Right hindlimb (tissue), 1 donor: Measurements from ENCODE around the gene GAS2L3.
"Not testable (repeated sequence)": the region's sequence is repeated elsewhere in the genome, so short reads cannot be mapped to it uniquely, and the experiment has no call there.

ENCODE experiments used
- DNase-seq: peaks from one replicate; pipeline ENCODE4 v3.0.0-alpha.2; 2018

Gene GAS2L3

GRCh38 chr12:100573292-100574186 is at the start of gene GAS2L3:
Gene GAS2L3 (plus strand): TSS chr12:100573684. CDS start chr12:100594905, 21,221 bp downstream.
- peak; percentile 92 for DNase-seq

- no peak for DNase-seq
Measured at GRCh38 chr12:100528034-100528433, 45.5 kb upstream of the GAS2L3 start.

GRCh38 chr12:100528471-100529127 is 44.9 kb upstream of the GAS2L3 start:
- no peak for DNase-seq

- DNase-seq: no peak
Measured at GRCh38 chr12:100529756-100530350, 43.6 kb upstream of the GAS2L3 start.

- DNase-seq: no peak
Measured at GRCh38 chr12:100533376-100533775, 40.1 kb upstream of the GAS2L3 start.

- DNase-seq: no peak
Measured at GRCh38 chr12:100534625-100535227, 38.8 kb upstream of the GAS2L3 start.

GRCh38 chr12:100539202-100539601 is 34.3 kb upstream of the GAS2L3 start:
- DNase-seq: peak; percentile 48

- no peak for DNase-seq
Measured at GRCh38 chr12:100544165-100544564, 29.3 kb upstream of the GAS2L3 start.

- no peak for DNase-seq
Measured at GRCh38 chr12:100545092-100545491, 28.4 kb upstream of the GAS2L3 start.

- DNase-seq: no peak
Measured at GRCh38 chr12:100553936-100554335, 19.5 kb upstream of the GAS2L3 start.

- peak; percentile 39 for DNase-seq
Measured at GRCh38 chr12:100554608-100555077, 18.8 kb upstream of the GAS2L3 start.

- DNase-seq: no peak
Measured at GRCh38 chr12:100555722-100556121, 17.8 kb upstream of the GAS2L3 start.

GRCh38 chr12:100557357-100557756 is 16.1 kb upstream of the GAS2L3 start:
- DNase-seq: no peak

GRCh38 chr12:100559261-100559660 is 14.2 kb upstream of the GAS2L3 start:
- not testable (repeated sequence) for DNase-seq

GRCh38 chr12:100564090-100564489 is 9.4 kb upstream of the GAS2L3 start:
- DNase-seq: no peak

GRCh38 chr12:100564905-100565467 is 8.5 kb upstream of the GAS2L3 start:
- DNase-seq: no peak

GRCh38 chr12:100565987-100566545 is 7.4 kb upstream of the GAS2L3 start:
- DNase-seq: no peak

- no peak for DNase-seq
Measured at GRCh38 chr12:100566887-100567637, 6.4 kb upstream of the GAS2L3 start.

- DNase-seq: no peak
Measured at GRCh38 chr12:100567945-100568344, 5.5 kb upstream of the GAS2L3 start.

GRCh38 chr12:100572184-100572583 is 1.3 kb upstream of the GAS2L3 start:
- no peak for DNase-seq
